ENCODE measurements around the gene WFDC2. TPM values are rescaled to one million over a fixed set of nuclear protein-coding genes. Genes with fewer than 3 reads are reported as not detected.

Gene WFDC2
- total and polyA plus RNA-seq, 12 donors: 0.33 to 1.9 (median 0.42) TPM; not detected in 7

- Histone ChIP-seq H3K27ac (no peak overlapping the region), H3K36me3 (replicated peaks in 1 of 2) (no peaks in the 10 kb centered on the region), H3K9me3 (replicated peaks in 1 of 3) (no peaks in the 10 kb centered on the region), H3K4me3 (no peak overlapping the region), H3K27me3 (no peaks in the 10 kb centered on the region), H3K4me1 (replicated peaks in 1 of 2) (no peaks in the 10 kb centered on the region)
- intact Hi-C loops (cut with DNase I): loop anchor here in 1 of 2 donors (10.0 kb wide), 1 partner anchor 334 kb away; no protein-coding TSS in a partner anchor
- WGBS, 4 donors: 73 to 85% (median 78%) methylated on average over 3 of the region's 3 CpGs
- no peak for DNase-seq
- no peak for TF ChIP-seq POLR2A (IDR thresholded peaks at IDR 0.05)
- no peak for TF ChIP-seq CTCF (IDR thresholded peaks at IDR 0.05)
These were observed 29.1 kb upstream of the WFDC2 start for GRCh38 chr20:45440424-45440823.

- Histone ChIP-seq H3K4me3 (no peak overlapping the region), H3K27me3 (no peaks in the 10 kb centered on the region), H3K4me1 (replicated peaks in 1 of 2) (no peaks in the 10 kb centered on the region), H3K9me3 (replicated peaks in 1 of 3) (no peaks in the 10 kb centered on the region), H3K36me3 (replicated peaks in 1 of 2) (no peaks in the 10 kb centered on the region), H3K27ac (no peak overlapping the region)
- intact Hi-C loops (cut with DNase I): loop anchor here in 1 of 2 donors (10.0 kb wide), 1 partner anchor 334 kb away; no protein-coding TSS in a partner anchor
- TF ChIP-seq CTCF (IDR thresholded peaks at IDR 0.05): no peak
- no peak for TF ChIP-seq POLR2A (IDR thresholded peaks at IDR 0.05)
- no peak for DNase-seq
- 62 to 77% (median 72%) methylated on average over 5 of the region's 5 CpGs for WGBS, 4 donors
These were observed 28.5 kb upstream of the WFDC2 start for GRCh38 chr20:45440891-45441685.

- Histone ChIP-seq H3K4me1 (replicated peaks in 1 of 2) (no peaks in the 10 kb centered on the region), H3K27me3 (no peaks in the 10 kb centered on the region), H3K4me3 (no peak overlapping the region), H3K27ac (no peak overlapping the region), H3K36me3 (replicated peaks in 1 of 2) (no peaks in the 10 kb centered on the region), H3K9me3 (replicated peaks in 1 of 3) (no peaks in the 10 kb centered on the region)
- 78 to 92% (median 84%) methylated on average over 1 of the region's 1 CpG for WGBS, 4 donors
- DNase-seq: no peak
- TF ChIP-seq CTCF (IDR thresholded peaks at IDR 0.05) (no peak), POLR2A (IDR thresholded peaks at IDR 0.05) (no peak)
- intact Hi-C loops (cut with DNase I): loop anchor here in 1 of 2 donors (10.0 kb wide), 1 partner anchor 333 kb away; no protein-coding TSS in a partner anchor
These were observed 27.8 kb upstream of the WFDC2 start for GRCh38 chr20:45441746-45442145.

DNA sequence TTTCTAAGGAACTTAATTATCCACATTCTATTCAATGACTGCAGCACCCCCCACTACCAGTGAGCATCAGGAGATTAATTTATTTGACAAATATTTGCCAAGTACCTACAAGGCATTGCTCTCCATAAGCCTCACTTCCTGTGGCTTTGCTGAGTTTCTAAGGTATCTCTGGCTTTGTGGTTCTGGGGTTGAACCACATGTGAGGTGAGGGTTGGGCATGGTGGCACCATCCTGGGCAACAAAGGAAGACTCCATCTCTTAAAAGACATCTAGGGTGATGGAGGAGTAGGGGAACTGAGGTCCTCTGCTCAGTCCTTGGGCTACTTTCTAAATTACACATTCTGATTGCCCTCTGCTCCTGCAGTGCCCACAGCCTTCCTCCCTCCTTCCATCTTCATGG lies 25.5 kb upstream of the WFDC2 start:
- no peak for DNase-seq
- TF ChIP-seq CTCF (IDR thresholded peaks at IDR 0.05) (no peak), POLR2A (IDR thresholded peaks at IDR 0.05) (no peak)
- Histone ChIP-seq H3K27ac (no peak overlapping the region), H3K27me3 (no peaks in the 10 kb centered on the region), H3K4me3 (no peak overlapping the region), H3K9me3 (replicated peaks in 1 of 3) (no peaks in the 10 kb centered on the region), H3K4me1 (replicated peaks in 1 of 2) (no peaks in the 10 kb centered on the region), H3K36me3 (replicated peaks in 1 of 2) (no peaks in the 10 kb centered on the region)
- intact Hi-C loops (cut with DNase I): loop anchor here in 1 of 2 donors (10.0 kb wide), 1 partner anchor 331 kb away; no protein-coding TSS in a partner anchor
